Pulmonary artery endothelial cell (primary cell): ENCODE data around the gene DOC2A. TPM values are rescaled to one million over a fixed set of nuclear protein-coding genes. Genes with fewer than 3 reads are reported as not detected.
A peak's percentile ranks its signal among the peaks of the same experiment; 100 is the strongest.

ENCODE experiments used
- DNase-seq: peaks from one replicate; pipeline ENCODE4 v3.0.0-alpha.2; 2011; ENCODE audit warnings: low read depth, low spot score
- total RNA-seq: library from RNA; depleted of rRNA; stranded (reverse); fragments of >200 nt; gene quantifications from 2 replicates; pipeline ENCODE4 v1.2.3, GENCODE V29; 2014

The DOC2A gene
- total RNA-seq, 1 donor from 2014 or later = 0.26 TPM

DNA sequence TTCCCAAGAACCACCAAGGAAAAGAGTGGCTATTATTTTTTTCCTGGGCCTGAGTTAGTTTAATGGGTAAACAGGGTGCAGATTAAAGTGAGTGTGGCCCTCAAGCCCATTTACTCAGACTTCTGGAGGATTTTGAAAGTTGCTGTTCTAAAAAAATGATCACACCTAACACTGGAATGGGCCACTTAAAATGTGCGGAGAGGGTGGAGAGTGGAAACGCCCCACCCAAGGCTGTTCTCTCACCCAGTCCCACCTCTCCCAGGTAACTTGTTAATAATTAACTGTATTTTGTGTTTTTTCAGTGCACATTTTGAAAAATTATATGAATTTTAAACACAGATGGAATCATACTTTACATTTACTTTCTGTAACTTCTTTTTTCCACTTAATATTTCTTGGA, 20.8 kb downstream of the DOC2A start:
- no peak for DNase-seq

DNA sequence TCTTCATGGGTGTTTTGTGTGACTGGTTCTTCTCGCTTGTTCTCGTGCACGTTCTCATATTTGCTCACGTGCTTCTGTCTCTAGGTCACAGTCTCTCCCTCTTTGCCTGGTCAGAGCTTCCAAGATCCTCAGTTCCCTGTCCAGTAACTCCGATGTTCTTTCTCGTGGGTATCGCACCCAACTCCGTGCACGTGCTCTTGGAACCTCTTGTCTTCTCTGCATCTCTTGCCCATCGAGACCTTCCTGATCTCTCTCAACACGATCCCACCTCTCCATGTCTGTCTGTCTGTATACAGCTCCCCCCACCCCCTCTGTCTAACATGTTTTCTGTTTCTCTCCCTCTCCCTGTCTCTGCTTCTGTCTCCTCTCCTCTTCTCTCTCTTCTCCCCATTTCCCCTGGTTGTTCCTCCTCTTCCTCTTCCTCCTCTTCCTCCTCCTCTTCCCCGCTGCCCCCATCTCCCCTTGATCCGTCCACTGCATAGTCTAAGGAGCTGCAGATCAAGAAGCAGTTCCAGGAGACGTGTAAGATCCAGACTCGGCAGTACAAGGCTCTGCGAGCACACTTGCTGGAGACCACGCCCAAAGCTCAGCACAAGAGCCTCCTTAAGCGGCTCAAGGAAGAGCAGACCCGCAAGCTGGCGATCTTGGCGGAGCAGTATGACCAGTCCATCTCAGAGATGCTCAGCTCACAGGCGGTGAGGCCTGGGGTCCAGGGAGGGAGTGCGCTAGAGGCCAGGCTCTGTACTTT, 21.5 kb downstream of the DOC2A start:
- no peak for DNase-seq

DNA sequence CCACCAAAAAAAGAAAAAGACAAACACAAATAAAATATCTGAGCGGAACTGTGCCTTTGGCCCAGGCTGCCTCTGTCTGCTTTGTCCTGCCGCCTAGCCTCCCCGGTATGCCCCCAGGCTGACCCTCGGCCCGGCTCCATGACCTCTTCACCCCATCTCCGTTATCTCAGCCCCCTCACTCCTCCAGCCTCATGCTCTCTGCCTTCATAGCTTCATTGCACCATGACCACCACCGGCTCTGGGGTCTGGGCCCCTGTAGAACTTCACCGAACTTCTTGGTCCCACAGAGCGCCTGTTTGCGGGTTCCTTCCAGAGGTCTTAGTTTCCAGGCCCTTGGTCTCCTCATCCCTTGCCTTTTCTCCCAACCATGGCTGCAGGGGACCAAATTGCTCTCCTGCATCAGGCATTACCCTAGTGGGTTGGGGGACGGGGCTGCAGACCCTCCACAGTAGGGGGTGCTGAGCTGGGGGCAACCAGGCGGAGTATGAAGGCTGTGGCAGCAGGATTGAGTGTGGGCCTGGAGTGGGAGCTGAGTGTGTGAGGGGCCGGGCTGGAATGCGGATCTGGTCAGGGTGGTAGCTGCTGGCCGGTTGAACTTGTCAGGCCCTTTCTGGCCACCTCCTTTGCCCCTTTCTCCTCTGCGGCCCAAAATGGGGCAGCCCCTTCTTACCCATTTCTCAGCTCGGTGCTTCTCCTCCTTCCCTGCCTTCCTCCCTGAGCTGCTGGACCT, 22.3 kb downstream of the DOC2A start:
- no peak for DNase-seq

GRCh38 chr16:29987371-29988085, 23.3 kb downstream of the DOC2A start:
- DNase-seq = no peak

DNA sequence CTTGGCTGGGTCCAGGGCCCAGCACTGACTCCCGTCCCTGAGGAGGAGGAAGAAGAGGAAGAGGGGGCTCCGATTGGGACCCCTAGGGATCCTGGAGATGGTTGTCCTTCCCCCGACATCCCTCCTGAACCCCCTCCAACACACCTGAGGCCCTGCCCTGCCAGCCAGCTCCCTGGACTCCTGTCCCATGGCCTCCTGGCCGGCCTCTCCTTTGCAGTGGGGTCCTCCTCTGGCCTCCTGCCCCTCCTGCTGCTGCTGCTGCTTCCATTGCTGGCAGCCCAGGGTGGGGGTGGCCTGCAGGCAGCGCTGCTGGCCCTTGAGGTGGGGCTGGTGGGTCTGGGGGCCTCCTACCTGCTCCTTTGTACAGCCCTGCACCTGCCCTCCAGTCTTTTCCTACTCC, 23.9 kb downstream of the DOC2A start:
- no peak for DNase-seq

DNA sequence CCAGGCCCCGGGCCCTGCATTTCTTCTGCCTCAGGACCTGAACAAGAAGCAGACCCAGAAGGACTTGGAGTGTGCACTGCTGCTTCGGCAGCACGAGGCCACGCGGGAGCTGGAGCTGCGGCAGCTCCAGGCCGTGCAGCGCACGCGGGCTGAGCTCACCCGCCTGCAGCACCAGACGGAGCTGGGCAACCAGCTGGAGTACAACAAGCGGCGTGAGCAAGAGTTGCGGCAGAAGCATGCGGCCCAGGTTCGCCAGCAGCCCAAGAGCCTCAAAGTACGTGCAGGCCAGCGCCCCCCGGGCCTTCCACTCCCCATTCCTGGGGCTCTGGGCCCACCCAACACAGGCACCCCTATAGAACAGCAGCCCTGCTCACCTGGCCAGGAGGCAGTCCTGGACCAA, 24.6 kb downstream of the DOC2A start:
- no peak for DNase-seq

DNA sequence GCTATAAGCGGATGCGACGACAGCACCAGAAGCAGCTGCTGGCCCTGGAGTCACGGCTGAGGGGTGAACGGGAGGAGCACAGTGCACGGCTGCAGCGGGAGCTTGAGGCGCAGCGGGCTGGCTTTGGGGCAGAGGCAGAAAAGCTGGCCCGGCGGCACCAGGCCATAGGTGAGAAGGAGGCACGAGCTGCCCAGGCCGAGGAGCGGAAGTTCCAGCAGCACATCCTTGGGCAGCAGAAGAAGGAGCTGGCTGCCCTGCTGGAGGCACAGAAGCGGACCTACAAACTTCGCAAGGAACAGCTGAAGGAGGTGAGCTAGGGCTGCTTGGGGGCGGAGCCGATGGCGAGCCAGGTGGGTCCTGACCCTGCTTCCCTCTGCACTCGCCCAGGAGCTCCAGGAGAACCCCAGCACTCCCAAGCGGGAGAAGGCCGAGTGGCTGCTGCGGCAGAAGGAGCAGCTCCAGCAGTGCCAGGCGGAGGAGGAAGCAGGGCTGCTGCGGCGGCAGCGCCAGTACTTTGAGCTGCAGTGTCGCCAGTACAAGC, 25.5 kb downstream of the DOC2A start:
- no peak for DNase-seq

DNA sequence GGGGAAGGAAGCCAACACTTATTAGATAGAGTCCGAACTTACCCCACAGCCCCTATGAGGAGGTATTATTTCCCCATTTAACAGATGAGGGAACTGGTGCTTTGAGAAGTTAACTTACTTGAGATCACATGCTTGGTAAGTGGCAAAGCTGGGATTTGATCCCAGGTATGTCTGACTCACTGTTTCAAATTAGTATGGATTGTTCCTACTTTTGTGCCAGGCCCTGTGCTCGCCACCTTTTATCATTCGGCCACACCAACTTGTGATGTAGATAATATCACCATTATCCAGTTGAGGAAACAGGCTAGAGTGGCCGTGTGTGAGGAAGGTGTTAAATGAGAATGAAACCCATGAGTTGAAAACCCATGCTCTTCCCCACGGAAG, 26.1 kb downstream of the DOC2A start:
- DNase-seq = no peak

DNA sequence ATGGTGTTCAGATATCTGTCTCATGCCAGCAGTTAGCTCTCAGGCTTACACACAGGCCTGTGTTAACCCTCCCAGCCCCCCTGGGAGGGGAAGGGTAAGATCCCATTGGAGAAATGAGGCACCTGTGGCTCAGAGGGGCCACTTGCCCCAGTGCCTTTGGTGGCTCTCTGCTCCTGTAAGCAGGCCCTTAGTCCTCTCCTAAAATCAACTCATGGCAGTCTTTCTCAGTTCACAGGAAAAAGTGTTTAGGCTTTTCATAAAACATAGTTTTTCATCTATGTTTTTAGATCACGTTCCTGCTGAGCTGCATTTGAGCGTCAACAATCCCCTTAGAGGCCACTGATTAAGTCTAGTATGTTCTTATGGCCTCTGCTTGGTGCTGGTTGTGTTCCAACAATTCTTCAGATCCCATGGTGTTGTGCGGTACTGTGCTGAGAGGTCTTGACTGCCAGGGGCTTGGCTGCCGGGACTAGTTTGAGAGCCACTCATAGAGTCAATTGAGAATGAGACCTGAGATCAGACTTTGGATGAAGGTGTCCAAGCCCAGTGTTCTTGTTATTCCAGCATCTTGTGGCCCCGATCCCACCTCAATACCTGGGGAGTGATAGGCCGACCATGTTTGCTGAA, 26.6 kb downstream of the DOC2A start:
- no peak for DNase-seq

DNA sequence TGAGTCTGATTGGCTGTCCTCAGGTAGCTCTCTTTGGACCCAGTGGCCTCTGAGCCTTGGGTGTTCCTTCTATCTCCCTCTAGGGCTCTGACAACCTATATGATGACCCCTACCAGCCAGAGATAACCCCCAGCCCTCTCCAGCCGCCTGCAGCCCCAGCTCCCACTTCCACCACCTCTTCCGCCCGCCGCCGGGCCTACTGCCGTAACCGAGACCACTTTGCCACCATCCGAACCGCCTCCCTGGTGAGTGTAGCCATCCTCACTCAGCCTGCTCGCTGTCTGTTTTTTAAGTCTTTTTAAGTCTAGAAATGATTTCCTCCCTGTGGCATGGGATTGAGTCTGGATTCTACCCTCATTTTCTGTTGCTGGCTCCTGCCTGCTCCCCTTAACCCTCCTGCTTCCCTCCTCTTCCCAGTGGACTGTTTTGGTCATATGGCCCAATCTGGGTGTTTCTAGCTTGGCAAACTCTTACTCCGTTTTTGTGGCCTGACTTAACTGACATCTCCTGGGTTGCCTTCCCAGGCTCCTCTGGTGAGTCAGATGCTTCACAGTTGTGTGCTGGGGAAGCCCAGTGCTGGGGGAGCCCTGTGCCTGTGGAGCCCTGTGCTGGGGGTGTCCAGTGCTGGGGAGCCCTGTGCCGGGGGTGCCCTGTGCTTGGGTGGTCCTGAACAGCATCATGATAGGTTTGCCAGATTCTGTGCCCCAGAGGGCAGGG, 27.2 kb downstream of the DOC2A start:
- DNase-seq = no peak

DNA sequence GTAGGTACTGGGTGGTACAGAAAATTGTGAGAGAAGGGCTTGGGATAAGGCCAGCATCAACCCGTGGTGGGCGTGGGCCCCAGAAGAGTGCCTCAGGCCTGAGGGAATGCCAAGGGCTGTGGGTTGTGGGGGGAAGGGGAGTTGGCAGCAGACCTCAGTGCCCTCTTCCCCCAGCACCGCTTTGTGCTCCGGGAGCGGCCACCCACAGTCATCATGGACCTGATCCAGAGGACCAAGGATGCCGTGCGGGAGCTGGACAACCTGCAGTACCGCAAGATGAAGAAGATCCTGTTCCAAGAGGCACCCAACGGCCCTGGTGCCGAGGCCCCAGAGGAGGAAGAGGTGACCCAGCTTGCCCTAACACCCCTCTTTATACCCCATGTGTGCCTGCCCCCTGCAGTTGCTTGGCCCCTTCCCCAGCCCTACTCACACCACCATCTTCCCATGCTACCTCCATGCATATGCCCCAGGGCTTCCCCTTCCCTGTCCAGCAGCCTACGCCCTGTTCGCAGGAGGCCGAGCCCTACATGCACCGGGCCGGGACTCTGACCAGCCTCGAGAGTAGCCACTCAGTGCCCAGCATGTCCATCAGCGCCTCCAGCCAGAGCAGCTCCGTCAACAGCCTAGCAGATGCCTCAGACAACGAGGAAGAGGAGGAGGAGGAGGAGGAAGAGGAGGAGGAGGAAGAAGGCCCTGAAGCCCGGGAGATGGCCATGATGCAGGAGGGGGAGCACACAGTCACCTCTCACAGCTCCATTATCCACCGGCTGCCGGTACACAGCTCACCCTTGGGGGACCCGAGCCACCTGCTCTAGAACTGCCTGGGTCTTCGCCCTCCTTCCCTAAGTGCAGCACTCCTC, 28.0 kb downstream of the DOC2A start:
- DNase-seq = no peak

- DNase-seq = no peak
Observed at GRCh38 chr16:29978564-29979270, 32.1 kb downstream of the DOC2A start.

- DNase-seq = no peak
Observed at GRCh38 chr16:29978081-29978480, 32.7 kb downstream of the DOC2A start.

GRCh38 chr16:29977063-29977825, 33.6 kb downstream of the DOC2A start:
- no peak for DNase-seq

- no peak for DNase-seq
Observed at GRCh38 chr16:29975811-29976511, 34.9 kb downstream of the DOC2A start.

GRCh38 chr16:29975134-29975538, 35.7 kb downstream of the DOC2A start:
- no peak for DNase-seq

GRCh38 chr16:29974291-29975133, 36.3 kb downstream of the DOC2A start:
- DNase-seq = peak; percentile 67
